ENCODE measurements around the gene HOXC4.

GRCh38 chr12:54027442-54027786 lies 26.2 kb upstream of the HOXC4 start:
- TF ChIP-seq CTCF (IDR thresholded peaks at IDR 0.05; ENCODE audit: low read depth, low read length, missing input control) (no peak), MAX (IDR thresholded peaks at IDR 0.05) (no peak), RXRA (IDR thresholded peaks at IDR 0.05) (no peak), ATF3 (IDR thresholded peaks at IDR 0.05) (no peak), TAF1 (conservative IDR thresholded peaks at IDR 0.05) (no peak), FOXA1 (IDR thresholded peaks at IDR 0.05) (no peak)
